SK-N-SH treated with all-trans-retinoic acid at 6 μM for 48 hours (cell line): Measurements from ENCODE around the gene ASB11.

Source experiments
- ATAC-seq: fragments of 200-7000 bp; cut with Tn5 transposase; 3 replicates; pipeline ENCODE4 v1.9.1; 2020; ENCODE audit warnings: mild to moderate bottlenecking, moderate library complexity
- ARNTL ChIP-seq: fragments of 450-650 bp; formaldehyde crosslinking; IDR thresholded peaks from 2 replicates; pipeline ENCODE4 v1.5.0; 2020; ENCODE audit warnings: low read depth, mild to moderate bottlenecking, moderate library complexity, borderline replicate concordance
- BACH2 ChIP-seq: fragments of 250-450 bp; sonication (Bioruptor Pico); IDR thresholded peaks from 2 replicates; pipeline ENCODE4 v1.9.0; 2021; ENCODE audit warnings: mild to moderate bottlenecking, borderline replicate concordance
- CREB5 ChIP-seq: fragments of 250-450 bp; sonication (Bioruptor Pico); IDR thresholded peaks from 2 replicates; pipeline ENCODE4 v1.5.1; 2020; ENCODE audit warnings: low read depth, mild to moderate bottlenecking, moderate library complexity
- CSDC2 ChIP-seq: fragments of 250-450 bp; sonication (Bioruptor Pico); IDR thresholded peaks from 2 replicates; pipeline ENCODE4 v1.5.0; 2020; ENCODE audit warnings: mild to moderate bottlenecking, moderate library complexity
- CSRNP3 ChIP-seq: fragments of 250-450 bp; sonication (Bioruptor Pico); IDR thresholded peaks from 2 replicates; pipeline ENCODE4 v1.5.1; 2021; ENCODE audit warnings: mild to moderate bottlenecking, moderate library complexity
- ESRRG ChIP-seq: fragments of 250-450 bp; sonication (Bioruptor Pico); IDR thresholded peaks from 2 replicates; pipeline ENCODE4 v1.6.1; 2021; ENCODE audit warnings: mild to moderate bottlenecking
- GLIS3 ChIP-seq: fragments of 250-450 bp; sonication (Bioruptor Pico); IDR thresholded peaks from 2 replicates; pipeline ENCODE4 v1.5.0; 2020; ENCODE audit warnings: mild to moderate bottlenecking, moderate library complexity
- ISL1 ChIP-seq: fragments of 250-450 bp; sonication (Bioruptor Pico); IDR thresholded peaks from 2 replicates; pipeline ENCODE4 v2.1.2; 2022; ENCODE audit warnings: mild to moderate bottlenecking, moderate library complexity
- OSR1 ChIP-seq: fragments of 250-450 bp; sonication (Bioruptor Pico); IDR thresholded peaks from 2 replicates; pipeline ENCODE4 v1.8.0; 2022; ENCODE audit warnings: moderate library complexity, mild to moderate bottlenecking, inconsistent platforms
- PATZ1 ChIP-seq: fragments of 250-450 bp; sonication (Bioruptor Pico); IDR thresholded peaks from 2 replicates; pipeline ENCODE4 v1.8.0; 2020; ENCODE audit warnings: mild to moderate bottlenecking, moderate library complexity, borderline replicate concordance
- POU6F1 ChIP-seq: fragments of 250-450 bp; sonication (Bioruptor Pico); IDR thresholded peaks from 2 replicates; pipeline ENCODE4 v1.8.0; 2021; ENCODE audit warnings: low read depth, mild to moderate bottlenecking, moderate library complexity, borderline replicate concordance
- PPARA ChIP-seq: fragments of 250-450 bp; sonication (Bioruptor Pico); IDR thresholded peaks from 2 replicates; pipeline ENCODE4 v1.5.0; 2020; ENCODE audit warnings: mild to moderate bottlenecking, borderline replicate concordance
- RARB ChIP-seq: fragments of 250-450 bp; sonication (Bioruptor Pico); IDR thresholded peaks from 2 replicates; pipeline ENCODE4 v1.8.0; 2021; ENCODE audit warnings: mild to moderate bottlenecking, moderate library complexity
- SNAI2 ChIP-seq: fragments of 250-450 bp; sonication (Bioruptor Pico); IDR thresholded peaks from 2 replicates; pipeline ENCODE4 v1.5.0; 2020; ENCODE audit warnings: mild to moderate bottlenecking, moderate library complexity
- TCF4 ChIP-seq: fragments of 250-450 bp; sonication (Bioruptor Pico); IDR thresholded peaks from 2 replicates; pipeline ENCODE4 v1.8.0; 2021; ENCODE audit warnings: mild to moderate bottlenecking, moderate library complexity, borderline replicate concordance
- TOX ChIP-seq: fragments of 250-450 bp; sonication (Bioruptor Pico); IDR thresholded peaks from 2 replicates; pipeline ENCODE4 v1.8.0; 2021; ENCODE audit warnings: mild to moderate bottlenecking, moderate library complexity, borderline replicate concordance
- TSHZ2 ChIP-seq: fragments of 250-450 bp; sonication (Bioruptor Pico); IDR thresholded peaks from 2 replicates; pipeline ENCODE4 v1.5.0; 2020; ENCODE audit warnings: mild to moderate bottlenecking, moderate library complexity
- ZC3H10 ChIP-seq: fragments of 250-450 bp; sonication (Bioruptor Pico); IDR thresholded peaks from 2 replicates; pipeline ENCODE4 v1.5.1; 2021; ENCODE audit warnings: mild to moderate bottlenecking, moderate library complexity
- ZFP3 ChIP-seq: fragments of 250-450 bp; sonication (Bioruptor Pico); IDR thresholded peaks from 2 replicates; pipeline ENCODE4 v1.5.0; 2020; ENCODE audit warnings: mild to moderate bottlenecking, moderate library complexity
- ZNF565 ChIP-seq: fragments of 450-650 bp; formaldehyde crosslinking; conservative IDR thresholded peaks from 2 replicates; pipeline ENCODE4 v1.5.0; 2020; ENCODE audit warnings: low read depth, mild to moderate bottlenecking, moderate library complexity
- ZNF70 ChIP-seq: fragments of 450-650 bp; formaldehyde crosslinking; IDR thresholded peaks from 2 replicates; pipeline ENCODE4 v1.5.0; 2020; ENCODE audit warnings: mild to moderate bottlenecking, moderate library complexity
- ZNF8 ChIP-seq: fragments of 450-650 bp; formaldehyde crosslinking; IDR thresholded peaks from 2 replicates; pipeline ENCODE4 v1.5.0; 2020; ENCODE audit warnings: mild to moderate bottlenecking, moderate library complexity

ASB11 gene

GRCh38 chrX:15315509-15315908 lies at the start of gene ASB11:
Gene ASB11 (minus strand): TSS chrX:15315640. CDS start chrX:15315605, 35 bp downstream.
- TF ChIP-seq TCF4 (CRISPR knock-in tag) (no peak), ARNTL (CRISPR knock-in tag) (no peak), ZFP3 (CRISPR knock-in tag) (no peak), PPARA (no peak), CSDC2 (CRISPR knock-in tag) (no peak), SNAI2 (CRISPR knock-in tag) (no peak), RARB (CRISPR knock-in tag) (no peak), POU6F1 (CRISPR knock-in tag) (no peak), ZNF565 (CRISPR knock-in tag) (no peak), CSRNP3 (CRISPR knock-in tag) (no peak), ZNF70 (CRISPR knock-in tag) (no peak), BACH2 (CRISPR knock-in tag) (no peak), OSR1 (CRISPR knock-in tag) (no peak), PATZ1 (CRISPR knock-in tag) (no peak), CREB5 (CRISPR knock-in tag) (no peak), GLIS3 (CRISPR knock-in tag) (no peak)
- no peak for ATAC-seq

- no peak for ATAC-seq
These were observed 44.3 kb upstream of the ASB11 start for GRCh38 chrX:15359701-15360100.

More at GRCh38 chrX:15359701-15360100, 44.3 kb upstream of the ASB11 start:
- TF ChIP-seq ZNF8 (CRISPR knock-in tag) (no peak), TOX (CRISPR knock-in tag) (no peak), ZNF70 (CRISPR knock-in tag) (no peak), CSRNP3 (CRISPR knock-in tag) (no peak), TSHZ2 (CRISPR knock-in tag) (no peak), BACH2 (CRISPR knock-in tag) (no peak), PATZ1 (CRISPR knock-in tag) (no peak), OSR1 (CRISPR knock-in tag) (no peak), SNAI2 (CRISPR knock-in tag) (no peak), ESRRG (CRISPR knock-in tag) (no peak), RARB (CRISPR knock-in tag) (no peak), TCF4 (CRISPR knock-in tag) (no peak), ARNTL (CRISPR knock-in tag) (no peak), GLIS3 (CRISPR knock-in tag) (no peak), PPARA (no peak), ISL1 (no peak), CREB5 (CRISPR knock-in tag) (no peak), ZC3H10 (CRISPR knock-in tag) (no peak), ZFP3 (CRISPR knock-in tag) (no peak), ZNF565 (CRISPR knock-in tag) (no peak)
